DMS53 treated with DMSO at 0.1 percent for 48 hours (cell line): ENCODE measurements around the gene SLC35D1.
A peak's percentile ranks its signal among the peaks of the same experiment; 100 is the strongest.
"Not testable (repeated sequence)": the region's sequence is repeated elsewhere in the genome, so short reads cannot be mapped to it uniquely, and the experiment has no call there.

Experiments used
- DNase-seq: peaks from one replicate; lab custom pipeline; 2025; ENCODE audit not compliant: unreplicated experiment; lab: John Stamatoyannopoulos, UW

The SLC35D1 gene

DNA sequence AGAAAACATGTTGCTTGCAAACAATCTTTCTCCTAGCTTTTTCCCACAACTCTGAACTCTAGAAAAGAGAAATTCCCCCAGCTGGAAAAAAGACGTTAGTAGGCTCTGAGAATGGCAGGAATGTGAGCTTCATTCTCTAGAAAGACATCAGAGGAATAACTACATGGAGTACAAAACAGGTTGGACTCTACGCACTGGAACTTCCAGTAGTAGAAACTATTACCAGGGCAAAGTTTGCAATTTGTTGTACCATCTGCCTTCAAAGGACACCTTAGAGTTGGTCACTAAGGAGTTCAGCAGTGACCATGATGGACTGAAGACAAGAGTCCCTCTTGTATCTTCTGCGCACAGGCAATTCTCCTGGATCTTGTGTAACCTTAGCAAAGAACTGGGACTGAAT, 60.9 kb downstream of the SLC35D1 start:
- DNase-seq: no peak

DNA sequence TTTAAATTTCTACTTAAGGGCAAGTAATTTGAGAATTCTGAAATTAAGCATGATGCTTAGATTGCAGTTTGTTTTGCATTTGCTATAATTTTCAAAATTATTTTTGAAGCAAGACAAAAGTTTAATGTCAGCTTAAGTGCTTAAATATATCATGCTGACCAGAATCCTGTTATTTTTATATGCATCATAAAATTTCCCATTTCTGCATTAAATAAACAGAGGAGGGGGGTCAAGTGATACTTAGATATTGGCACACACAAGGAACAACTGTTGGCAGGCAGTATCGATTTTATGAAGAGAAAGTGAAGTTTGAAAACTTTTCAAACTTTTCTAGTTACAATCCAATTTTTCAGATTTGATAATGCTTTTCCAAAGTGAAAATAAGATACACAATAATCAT, 68.1 kb downstream of the SLC35D1 start:
- no peak for DNase-seq

DNA sequence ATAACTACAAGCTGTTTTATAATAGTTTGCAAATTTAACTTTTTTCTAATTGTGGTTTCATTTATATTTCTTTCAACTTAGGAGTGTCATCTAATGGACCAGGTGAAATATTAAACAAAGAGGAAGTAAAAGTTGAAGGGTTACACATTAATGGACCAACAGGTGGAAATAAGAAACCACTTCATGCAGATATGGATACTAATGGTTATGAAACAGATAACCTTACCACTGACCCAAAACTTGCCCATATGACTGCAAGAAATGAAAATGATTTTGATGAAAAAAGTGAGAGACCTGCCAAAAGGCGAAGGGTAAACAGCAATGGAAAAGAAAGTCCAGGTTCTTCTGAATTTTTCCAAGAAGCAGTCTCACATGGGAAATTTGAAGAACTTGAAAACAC, 69.5 kb downstream of the SLC35D1 start:
- DNase-seq: peak; percentile 18

DNA sequence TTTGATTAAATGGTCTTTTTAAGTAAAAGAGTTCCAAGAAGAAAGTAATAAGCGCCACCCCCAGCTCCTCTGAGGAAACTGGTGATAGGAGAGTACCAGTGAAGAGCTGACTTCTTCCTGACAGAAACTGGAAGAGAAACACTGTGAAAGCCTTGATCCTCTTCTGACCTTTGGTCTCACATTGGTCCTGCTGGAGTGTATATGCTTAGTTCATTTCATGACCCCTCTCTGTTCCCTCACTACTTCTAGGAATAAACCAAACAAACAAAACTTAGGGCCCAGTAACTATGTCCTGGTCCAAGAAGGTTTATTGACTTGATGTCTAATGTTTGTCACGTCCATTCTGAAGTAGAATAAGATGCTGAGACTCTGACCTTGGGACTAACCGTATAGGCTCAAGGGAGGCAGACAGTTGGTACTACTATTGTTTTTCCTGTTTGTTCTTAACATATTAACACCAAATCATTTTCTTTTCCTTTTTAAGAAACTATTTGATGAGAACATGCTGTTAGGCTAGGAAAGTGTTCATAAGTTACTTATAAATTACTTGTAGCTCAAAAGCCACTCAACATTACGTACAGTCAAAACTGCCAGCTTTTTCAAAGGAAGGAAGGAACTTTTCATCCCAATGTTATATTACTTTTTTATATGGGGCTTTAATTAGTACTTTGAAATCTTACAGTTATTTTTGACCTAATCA, 71.2 kb downstream of the SLC35D1 start:
- no peak for DNase-seq

DNA sequence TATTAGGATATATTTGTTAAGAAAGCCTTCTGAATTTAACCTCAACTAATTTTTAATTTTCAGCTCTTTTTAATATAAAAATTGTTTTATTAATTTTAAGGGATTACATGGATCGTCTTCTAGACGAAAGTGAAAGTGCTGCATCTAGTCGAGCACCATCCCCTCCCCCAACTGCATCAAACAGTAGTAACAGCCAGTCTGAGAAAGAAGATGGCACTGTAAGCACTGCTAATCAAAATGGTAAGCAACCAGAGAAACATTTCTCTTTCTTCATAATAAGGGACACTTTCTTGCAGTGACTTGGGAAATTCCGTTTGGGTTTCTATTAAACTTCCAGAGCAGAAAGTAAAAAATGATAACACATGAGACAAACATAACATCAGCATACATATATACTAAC, 72.3 kb downstream of the SLC35D1 start:
- DNase-seq: peak; percentile 27

DNA sequence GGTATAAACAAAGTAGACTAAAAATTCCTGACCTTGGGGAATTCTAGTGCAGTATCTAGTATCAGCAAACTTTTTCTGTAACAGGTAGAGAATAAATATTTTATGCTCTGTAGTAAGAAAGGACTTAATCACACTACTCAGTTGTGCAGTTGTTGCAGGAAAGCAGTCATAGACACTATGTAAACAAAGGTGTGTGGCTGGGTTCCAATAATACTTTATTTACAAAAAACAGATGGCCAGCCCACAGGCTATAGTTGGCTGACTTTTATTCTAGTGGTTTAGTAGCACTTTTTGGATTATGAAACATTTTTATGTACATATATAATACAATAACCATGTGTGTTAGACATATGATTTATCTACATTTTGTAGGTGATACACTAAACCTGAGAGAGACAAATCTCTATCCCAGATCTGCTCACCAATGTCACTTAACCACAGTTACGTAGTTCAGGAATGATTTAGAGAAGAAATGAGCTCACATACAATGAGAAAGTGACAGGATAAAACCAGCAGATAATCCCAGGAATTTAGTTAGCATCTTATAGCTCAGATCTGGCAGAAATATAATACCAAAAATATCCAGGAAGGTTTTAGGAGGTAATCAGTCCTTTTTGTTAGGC, 73.1 kb downstream of the SLC35D1 start:
- peak; percentile 82 for DNase-seq

DNA sequence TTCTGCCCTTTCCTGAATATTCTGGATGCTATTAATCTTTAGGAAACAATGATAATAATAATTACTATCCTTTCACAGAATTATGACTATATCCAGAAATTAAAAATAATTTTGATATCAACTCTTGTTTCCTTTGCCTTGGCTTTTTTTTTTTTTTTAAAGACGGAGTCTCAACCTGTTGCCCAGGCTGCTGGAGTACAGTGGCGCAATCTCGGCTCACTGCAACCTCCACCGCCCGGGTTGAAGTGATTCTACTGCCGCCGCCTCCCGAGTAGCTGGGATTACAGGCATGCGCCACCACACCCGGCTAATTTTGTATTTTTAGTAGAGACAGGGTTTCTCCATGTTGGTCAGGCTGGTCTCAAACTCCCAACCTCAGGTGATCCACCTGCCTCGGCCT, 74.3 kb downstream of the SLC35D1 start:
- DNase-seq: not testable (repeated sequence)

DNA sequence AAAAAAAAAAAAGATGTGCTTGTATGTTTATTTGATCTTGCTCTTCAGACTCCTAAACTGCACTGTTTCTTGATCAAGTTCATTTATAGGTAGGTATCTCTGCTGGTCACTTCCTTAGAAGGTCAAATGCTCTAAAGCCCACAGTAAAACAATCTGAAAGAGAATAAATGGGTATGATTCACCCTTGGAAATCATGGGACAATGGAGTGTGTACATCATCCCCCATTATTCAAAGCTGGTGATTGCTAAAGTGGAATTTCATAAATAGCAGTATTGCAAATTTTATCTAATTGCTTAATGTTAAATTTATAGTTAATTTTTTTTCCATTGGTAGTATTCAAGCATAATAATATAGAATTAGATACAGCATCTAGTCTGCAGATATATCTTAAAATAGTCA, 75.7 kb downstream of the SLC35D1 start:
- DNase-seq: no peak

DNA sequence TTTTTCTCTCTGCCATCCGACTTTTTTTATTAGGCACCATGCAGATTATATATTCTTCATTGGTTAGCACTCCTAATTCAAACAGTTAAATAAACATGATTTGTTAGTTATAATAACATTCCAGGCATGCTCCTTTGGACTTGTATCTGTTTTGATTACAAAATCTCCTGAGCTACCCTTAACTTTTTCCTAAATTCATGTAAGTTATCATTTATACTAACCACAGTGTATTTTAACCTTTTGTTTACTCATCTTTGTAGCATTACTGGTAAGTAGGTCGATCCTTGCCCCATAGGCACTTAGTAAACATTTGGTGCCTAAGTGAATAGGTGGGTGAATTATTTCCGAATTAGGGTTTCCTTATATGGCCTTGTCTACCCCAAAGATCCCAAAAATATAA, 85.4 kb downstream of the SLC35D1 start:
- no peak for DNase-seq

DNA sequence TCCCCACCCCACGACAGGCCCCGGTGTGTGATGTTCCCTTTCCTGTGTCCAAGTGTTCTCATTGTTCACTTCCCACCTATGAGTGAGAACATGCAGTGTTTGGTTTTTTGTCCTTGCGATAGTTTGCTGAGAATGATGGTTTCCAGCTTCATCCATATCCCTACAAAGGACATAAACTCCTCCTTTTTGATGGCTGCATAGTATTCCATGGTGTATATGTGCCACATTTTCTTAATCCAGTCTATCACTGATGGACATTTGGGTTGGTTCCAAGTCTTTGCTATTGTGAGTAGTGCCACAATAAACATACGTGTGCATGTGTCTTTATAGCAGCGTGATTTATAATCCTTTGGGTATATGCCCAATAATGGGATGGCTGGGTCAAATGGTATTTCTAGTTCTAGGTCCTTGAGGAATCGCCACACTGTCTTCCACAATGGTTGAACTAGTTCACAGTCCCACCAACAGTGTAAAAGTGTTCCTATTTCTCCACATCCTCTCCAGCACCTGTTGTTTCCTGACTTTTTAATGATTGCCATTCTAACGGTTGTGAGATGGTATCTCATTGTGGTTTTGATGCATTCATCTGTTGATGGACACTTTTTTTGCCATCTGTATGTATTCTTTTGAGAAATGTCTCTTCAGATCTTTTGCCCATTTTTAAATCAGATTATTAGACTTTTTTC, 87.6 kb downstream of the SLC35D1 start:
- DNase-seq: not testable (repeated sequence)

DNA sequence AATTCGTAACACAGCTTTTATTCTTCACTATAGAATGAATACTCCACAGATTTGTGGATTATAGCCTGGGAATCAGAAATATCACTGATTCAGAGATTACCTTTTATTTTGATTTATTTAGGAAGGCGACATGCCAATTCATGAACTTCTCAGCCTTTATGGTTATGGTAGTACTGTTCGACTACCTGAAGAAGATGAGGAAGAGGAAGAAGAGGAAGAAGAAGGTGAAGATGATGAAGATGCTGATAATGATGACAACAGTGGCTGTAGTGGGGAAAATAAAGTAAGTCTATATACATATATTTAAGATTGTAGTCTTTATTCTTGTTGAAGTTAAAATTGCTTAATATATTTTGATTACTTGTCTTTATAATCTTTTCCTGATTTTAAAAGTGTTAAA, 96.0 kb downstream of the SLC35D1 start:
- DNase-seq: no peak

DNA sequence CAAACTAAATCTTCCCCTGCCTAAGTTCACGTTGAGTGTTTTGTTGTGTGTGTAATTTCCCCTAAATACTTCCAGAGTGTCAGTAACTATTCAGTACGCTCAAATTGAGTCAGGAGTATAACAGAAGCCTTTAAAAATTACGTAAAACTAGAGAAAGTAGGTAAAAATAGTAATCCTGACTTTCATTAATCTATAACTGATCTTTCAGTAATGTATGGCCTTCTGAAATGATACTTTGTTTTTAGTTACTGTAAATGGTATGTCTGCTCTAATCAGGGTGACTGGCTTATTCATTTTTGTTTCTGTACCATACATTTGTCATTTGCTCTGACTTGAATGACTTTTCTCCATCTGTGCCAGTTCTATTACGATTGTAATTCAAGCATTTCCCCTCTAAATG, 99.7 kb downstream of the SLC35D1 start:
- no peak for DNase-seq

DNA sequence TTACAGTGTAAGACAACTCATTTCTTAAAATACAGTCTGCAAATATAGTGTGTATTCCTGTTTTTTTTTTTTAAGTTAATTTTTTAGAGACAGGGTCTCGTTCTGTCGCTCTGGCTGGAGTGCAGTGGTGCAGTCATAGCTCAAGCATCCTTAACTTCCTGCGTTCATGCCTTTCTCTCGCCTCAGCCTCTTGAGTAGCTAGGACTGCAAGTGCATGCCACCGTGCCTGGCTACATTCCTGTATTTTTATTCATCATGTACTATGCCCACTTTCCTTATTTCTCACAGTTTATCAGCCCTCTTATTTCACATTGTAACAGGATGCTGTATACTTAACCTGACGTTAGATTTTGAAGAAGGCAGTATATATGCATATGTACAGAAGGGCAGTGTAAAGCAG, 102.4 kb downstream of the SLC35D1 start:
- DNase-seq: no peak
